H9 (cell line): ENCODE measurements around the gene WDR37. TPM values are rescaled to one million over a fixed set of nuclear protein-coding genes. Genes with fewer than 3 reads are reported as not detected.

Experiments used
- DNase-seq: peaks from one replicate; pipeline ENCODE4 v3.0.0-alpha.2; 2017
- H2AFZ ChIP-seq: one replicate; pipeline ENCODE4 v1.6.1; 2013; ENCODE audit warnings: mild to moderate bottlenecking, low read length, control low read depth, moderate library complexity
- H2AK5ac ChIP-seq: 2 replicates; pipeline ENCODE4 v1.6.1; 2013; ENCODE audit warnings: low read length, control low read depth, mixed read lengths; ENCODE audit not compliant: insufficient read length
- H2BK120ac ChIP-seq: one replicate; pipeline ENCODE4 v1.6.1; 2013; ENCODE audit warnings: low read depth, mild to moderate bottlenecking, low read length, control low read depth, inconsistent platforms; ENCODE audit not compliant: poor library complexity, severe bottlenecking
- H2BK12ac ChIP-seq: 2 replicates; pipeline ENCODE4 v1.6.1; 2013; ENCODE audit warnings: low read length, control low read depth, mixed read lengths, low read depth; ENCODE audit not compliant: insufficient read length
- H2BK15ac ChIP-seq: 2 replicates; pipeline ENCODE4 v1.6.1; 2013; ENCODE audit warnings: low read depth, low read length, control low read depth
- H2BK20ac ChIP-seq: one replicate; pipeline ENCODE4 v1.6.1; 2013; ENCODE audit warnings: low read depth, mild to moderate bottlenecking, low read length, control low read depth, inconsistent platforms; ENCODE audit not compliant: poor library complexity, severe bottlenecking
- H2BK5ac ChIP-seq: 2 replicates; pipeline ENCODE4 v1.6.1; 2013; ENCODE audit warnings: low read length, control low read depth, mixed read lengths; ENCODE audit not compliant: insufficient read length
- H3K14ac ChIP-seq: 2 replicates; pipeline ENCODE4 v1.6.1; 2013; ENCODE audit warnings: low read length, control low read depth; ENCODE audit not compliant: insufficient read depth
- H3K18ac ChIP-seq: 2 replicates; pipeline ENCODE4 v1.6.1; 2013; ENCODE audit warnings: low read depth, mild to moderate bottlenecking, mixed read lengths, low read length, control low read depth; ENCODE audit not compliant: insufficient read length
- H3K23ac ChIP-seq: 2 replicates; pipeline ENCODE4 v1.6.1; 2013; ENCODE audit warnings: low read length, control low read depth, mixed read lengths, low read depth; ENCODE audit not compliant: insufficient read length
- H3K23me2 ChIP-seq: 2 replicates; pipeline ENCODE4 v1.6.1; 2013; ENCODE audit warnings: low read depth, mild to moderate bottlenecking, mixed read lengths, low read length, control low read depth; ENCODE audit not compliant: insufficient read length, poor library complexity, severe bottlenecking
- H3K27ac ChIP-seq: 2 replicates; pipeline ENCODE4 v1.5.1; 2013; ENCODE audit warnings: low read length, control low read depth, mixed read lengths, low read depth; ENCODE audit not compliant: insufficient read length
- H3K27me3 ChIP-seq: 2 replicates; pipeline ENCODE4 v1.6.1; 2013; ENCODE audit warnings: low read length, control low read depth, inconsistent platforms; ENCODE audit not compliant: insufficient read depth
- H3K4ac ChIP-seq: 2 replicates; pipeline ENCODE4 v1.6.1; 2013; ENCODE audit warnings: low read depth, mild to moderate bottlenecking, control low read depth, inconsistent platforms, low read length, moderate library complexity
- H3K4me1 ChIP-seq: 2 replicates; pipeline ENCODE4 v1.6.1; 2013; ENCODE audit warnings: low read length, control low read depth, inconsistent platforms; ENCODE audit not compliant: insufficient read depth
- H3K4me2 ChIP-seq: 2 replicates; pipeline ENCODE4 v1.6.1; 2013; ENCODE audit warnings: low read length, control low read depth, mixed read lengths; ENCODE audit not compliant: insufficient read length, insufficient read depth
- H3K56ac ChIP-seq: 2 replicates; pipeline ENCODE4 v1.6.1; 2013; ENCODE audit warnings: low read depth, mild to moderate bottlenecking, mixed read lengths, low read length, control low read depth; ENCODE audit not compliant: insufficient read length
- H3K79me1 ChIP-seq: 2 replicates; pipeline ENCODE4 v1.6.1; 2013; ENCODE audit warnings: low read depth, mild to moderate bottlenecking, moderate library complexity, low read length, control low read depth, inconsistent platforms; ENCODE audit not compliant: insufficient read depth, poor library complexity, severe bottlenecking
- H3K79me2 ChIP-seq: 2 replicates; pipeline ENCODE4 v1.6.1; 2013; ENCODE audit warnings: low read length, control low read depth, inconsistent platforms; ENCODE audit not compliant: insufficient read depth
- H3K9ac ChIP-seq: 2 replicates; pipeline ENCODE4 v1.6.1; 2013; ENCODE audit warnings: low read length, control low read depth, mixed read lengths; ENCODE audit not compliant: insufficient read length; ENCODE audit errors: extremely low read depth
- H3K9me3 ChIP-seq: one replicate; pipeline ENCODE4 v1.6.1; 2013; ENCODE audit warnings: low read depth, low read length, inconsistent platforms; ENCODE audit not compliant: control insufficient read depth
- H3T11ph ChIP-seq: one replicate; pipeline ENCODE4 v1.6.1; 2013; ENCODE audit warnings: mild to moderate bottlenecking, low read length, control low read depth, inconsistent platforms
- H4K20me1 ChIP-seq: one replicate; pipeline ENCODE4 v1.6.1; 2013; ENCODE audit not compliant: control insufficient read depth, insufficient read length, insufficient read depth
- H4K5ac ChIP-seq: 2 replicates; pipeline ENCODE4 v1.6.1; 2013; ENCODE audit warnings: low read depth, mild to moderate bottlenecking, mixed read lengths, low read length, control low read depth; ENCODE audit not compliant: insufficient read length
- H4K8ac ChIP-seq: replicated peaks from 2 replicates; pipeline ENCODE4 v1.6.1; 2013; ENCODE audit warnings: low read length, control low read depth, mixed read lengths, low read depth; ENCODE audit not compliant: insufficient read length
- H4K91ac ChIP-seq: 2 replicates; pipeline ENCODE4 v1.6.1; 2013; ENCODE audit warnings: low read depth, mild to moderate bottlenecking, moderate library complexity, mixed read lengths, low read length, control low read depth; ENCODE audit not compliant: insufficient read length
- H3K27ac Mint-ChIP-seq, 3 experiments: 2 replicates in 2 of 3; 3 replicates in 1 of 3; pipeline ENCODE4 v1.8.0; 2020 to 2021; ENCODE audit warnings: mixed read lengths in 3 of 3, mild to moderate bottlenecking in 1 of 3, moderate library complexity in 1 of 3
- H3K27me3 Mint-ChIP-seq: 2 replicates; pipeline ENCODE4 v1.8.0; 2021; ENCODE audit warnings: low read depth, mild to moderate bottlenecking, moderate library complexity, mixed read lengths
- H3K36me3 Mint-ChIP-seq, 3 experiments: 2 replicates in 2 of 3; 3 replicates in 1 of 3; pipeline ENCODE4 v1.8.0; 2020 to 2021; ENCODE audit warnings: low read depth in 3 of 3, mixed read lengths in 3 of 3; ENCODE audit not compliant: insufficient read depth in 1 of 3
- H3K4me1 Mint-ChIP-seq, 2 experiments: 2 replicates each; pipeline ENCODE4 v1.8.0; 2020; ENCODE audit warnings: mixed read lengths in 2 of 2
- H3K4me3 Mint-ChIP-seq, 2 experiments: 2 replicates in 1 of 2; 3 replicates in 1 of 2; pipeline ENCODE4 v1.8.0; 2020 to 2021; ENCODE audit warnings: mild to moderate bottlenecking in 2 of 2, mixed read lengths in 2 of 2, moderate library complexity in 1 of 2
- H3K9me3 Mint-ChIP-seq, 2 experiments: 2 replicates in 1 of 2; 3 replicates in 1 of 2; pipeline ENCODE4 v1.8.0; 2020; ENCODE audit warnings: mild to moderate bottlenecking in 2 of 2, mixed read lengths in 2 of 2, moderate library complexity in 1 of 2
- CTCF ChIP-seq: fragments of 200-600 bp; sonication (generic); conservative IDR thresholded peaks from 3 replicates; pipeline ENCODE4 v1.8.0; 2021; ENCODE audit warnings: antibody characterized with exemption, mild to moderate bottlenecking
- total RNA-seq: library from RNA; stranded (reverse); gene quantifications from 2 replicates; pipeline ENCODE4 v1.2.1, GENCODE V29; 2021

Gene WDR37
- total RNA-seq, 1 experiment from 2014 or later: 13.1 TPM

GRCh38 chr10:1136268-1136667 lies 80.1 kb downstream of the WDR37 start:
- no peak overlapping the region for H4K5ac ChIP-seq
- H3K9ac ChIP-seq: no peak overlapping the region
- no peak overlapping the region for H2BK20ac ChIP-seq
- no peak overlapping the region for H3K4ac ChIP-seq
- no peak overlapping the region for H3K27ac Mint-ChIP-seq
- H3K27me3 Mint-ChIP-seq: no peaks in the 10 kb centered on the region
- H4K8ac ChIP-seq: no peak overlapping the region
- H3K56ac ChIP-seq: no peak overlapping the region
- no peak overlapping the region for H3K18ac ChIP-seq
- no peaks in the 10 kb centered on the region for H4K20me1 ChIP-seq
- H3K27me3 ChIP-seq: no peaks in the 10 kb centered on the region
- no peak overlapping the region for H2BK15ac ChIP-seq
- no peaks in the 10 kb centered on the region for H3K23me2 ChIP-seq
- H3K79me2 ChIP-seq: no peaks in the 10 kb centered on the region
- no peak for TF ChIP-seq CTCF
- H3K4me2 ChIP-seq: no peak overlapping the region
- no peaks in the 10 kb centered on the region for H3K4me1 ChIP-seq
- H3K14ac ChIP-seq: no peak overlapping the region
- DNase-seq: no peak
- H2BK12ac ChIP-seq: no peak overlapping the region
- H3K4me3 Mint-ChIP-seq: no peak overlapping the region
- H3K23ac ChIP-seq: no peak overlapping the region
- H3K9me3 ChIP-seq: no peaks in the 10 kb centered on the region
- no peak overlapping the region for H3K27ac ChIP-seq
- no peak overlapping the region for H3T11ph ChIP-seq
- no peaks in the 10 kb centered on the region for H3K9me3 Mint-ChIP-seq
- H3K36me3 Mint-ChIP-seq: peaks cover 4 to 5% (median 4%) of the 10 kb centered on the region in 3 experiments; a peak in 6 of 7 replicates
- no peak overlapping the region for H4K91ac ChIP-seq
- H2BK5ac ChIP-seq: no peak overlapping the region
- H2AK5ac ChIP-seq: no peak overlapping the region
- H2AFZ ChIP-seq: no peak overlapping the region
- no peak overlapping the region for H2BK120ac ChIP-seq
- H3K4me1 Mint-ChIP-seq: peaks cover 9 to 12% of the 10 kb centered on the region in 2 experiments; a peak in 3 of 4 replicates
- no peaks in the 10 kb centered on the region for H3K79me1 ChIP-seq
